Activated CD8-positive, alpha-beta memory T cell treated with anti-CD3 and anti-CD28 coated beads for 48 hours (primary cell): ENCODE data around the gene AOAH.
"Not testable (repeated sequence)": the region's sequence is repeated elsewhere in the genome, so short reads cannot be mapped to it uniquely, and the experiment has no call there.

Experiments
- DNase-seq, 3 experiments: peaks; one replicate each; pipeline ENCODE4 v3.0.0-alpha.2; 2020; ENCODE audit warnings: low read depth in 2 of 3, low spot score in 2 of 3

Gene AOAH

DNA sequence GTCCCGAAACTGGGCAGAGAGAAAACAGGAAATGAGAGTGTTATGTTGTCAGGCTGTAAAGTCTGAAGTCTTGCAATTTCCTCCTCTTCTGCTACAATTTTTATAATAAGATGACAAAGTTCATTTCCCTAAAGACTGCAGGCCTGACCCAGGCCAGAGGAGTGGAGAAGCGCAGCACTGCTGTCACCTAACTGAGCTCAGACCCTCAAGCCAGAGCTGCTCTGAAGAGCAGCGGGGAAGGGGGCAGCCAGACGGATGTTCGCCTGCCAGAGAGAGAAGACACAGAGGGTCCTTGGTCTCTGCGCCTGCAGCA, 12.6 kb upstream of the AOAH start:
- no peak for DNase-seq

- DNase-seq: no peak
These were observed 12.0 kb upstream of the AOAH start for GRCh38 chr7:36736090-36736898.

DNA sequence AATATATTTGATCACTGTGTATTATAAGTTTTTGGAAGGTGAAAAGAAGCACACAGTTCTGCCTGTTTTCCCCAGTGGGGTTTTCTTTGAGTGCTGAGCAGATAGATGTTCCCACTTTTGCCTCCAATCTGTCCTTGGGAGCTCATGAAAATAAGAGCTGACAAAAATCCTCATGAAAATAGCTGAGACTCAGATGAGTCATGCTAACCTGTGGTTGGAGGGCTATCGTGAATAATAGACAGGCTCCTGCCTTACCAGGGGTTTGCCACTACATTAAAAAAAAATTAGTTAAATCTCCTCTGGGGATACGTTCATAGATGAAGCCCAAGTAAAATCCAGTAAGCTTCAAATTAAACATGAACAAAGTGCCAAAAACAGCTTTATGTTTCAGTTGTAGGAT, 10.9 kb upstream of the AOAH start:
- DNase-seq: no peak

DNA sequence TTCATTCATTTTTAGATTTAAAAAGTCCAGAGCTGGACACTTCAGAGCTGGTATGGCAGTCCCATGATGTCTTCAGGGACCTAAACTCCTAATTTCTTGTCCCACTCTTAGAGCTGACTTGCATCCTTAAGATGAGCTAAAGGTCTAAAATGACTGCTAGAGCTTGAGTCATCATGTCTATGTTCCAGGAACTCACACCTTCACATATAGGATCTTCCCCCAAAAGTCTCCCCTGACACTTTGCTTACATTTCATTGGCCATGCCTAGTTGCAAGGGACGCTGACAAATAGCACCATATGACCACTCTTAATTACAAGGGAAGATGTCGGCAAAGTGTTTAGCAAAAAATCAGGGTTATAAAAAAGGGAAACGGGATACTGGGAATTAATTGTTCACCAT, 10.4 kb upstream of the AOAH start:
- DNase-seq: no peak

DNA sequence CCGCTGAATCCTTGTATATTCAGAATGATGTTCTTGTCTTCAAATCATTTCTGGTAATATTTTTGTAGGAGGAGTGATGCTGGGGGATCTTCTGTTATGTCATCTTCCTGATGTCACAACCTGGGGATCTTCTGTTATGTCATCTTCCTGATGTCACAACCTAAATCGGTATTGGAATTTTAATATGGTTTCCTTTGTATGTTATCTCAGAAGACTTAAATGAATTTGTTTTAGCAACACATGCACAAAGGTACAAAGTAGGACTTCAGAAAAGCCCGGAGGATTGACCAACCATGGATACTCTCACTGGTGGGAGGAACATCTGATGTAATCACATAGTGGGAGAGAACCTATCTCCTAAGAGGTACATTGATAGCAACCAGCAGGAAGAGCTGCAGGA, 9.1 kb upstream of the AOAH start:
- no peak for DNase-seq

- no peak for DNase-seq
These were observed 8.5 kb upstream of the AOAH start for GRCh38 chr7:36732806-36733205.

GRCh38 chr7:36730046-36730445, 5.8 kb upstream of the AOAH start:
- no peak for DNase-seq

DNA sequence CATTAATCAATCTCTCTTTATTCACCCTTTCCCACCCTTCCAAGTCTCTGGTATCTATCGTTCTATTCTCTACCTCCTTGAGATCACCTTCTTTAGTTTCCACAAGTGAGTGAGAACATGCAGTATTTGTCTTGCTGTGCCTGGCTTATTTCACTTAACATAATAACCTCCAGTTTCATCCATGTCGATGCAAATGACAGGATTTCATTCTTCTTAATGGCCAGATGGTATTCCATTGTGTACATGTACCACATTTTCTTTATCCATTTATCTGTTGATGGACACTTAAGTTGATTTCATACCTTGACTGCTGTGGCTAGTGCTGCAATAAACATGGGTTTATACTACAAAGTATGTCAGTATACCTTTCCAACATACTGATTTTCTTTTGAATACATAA, 3.8 kb upstream of the AOAH start:
- DNase-seq: no peak

DNA sequence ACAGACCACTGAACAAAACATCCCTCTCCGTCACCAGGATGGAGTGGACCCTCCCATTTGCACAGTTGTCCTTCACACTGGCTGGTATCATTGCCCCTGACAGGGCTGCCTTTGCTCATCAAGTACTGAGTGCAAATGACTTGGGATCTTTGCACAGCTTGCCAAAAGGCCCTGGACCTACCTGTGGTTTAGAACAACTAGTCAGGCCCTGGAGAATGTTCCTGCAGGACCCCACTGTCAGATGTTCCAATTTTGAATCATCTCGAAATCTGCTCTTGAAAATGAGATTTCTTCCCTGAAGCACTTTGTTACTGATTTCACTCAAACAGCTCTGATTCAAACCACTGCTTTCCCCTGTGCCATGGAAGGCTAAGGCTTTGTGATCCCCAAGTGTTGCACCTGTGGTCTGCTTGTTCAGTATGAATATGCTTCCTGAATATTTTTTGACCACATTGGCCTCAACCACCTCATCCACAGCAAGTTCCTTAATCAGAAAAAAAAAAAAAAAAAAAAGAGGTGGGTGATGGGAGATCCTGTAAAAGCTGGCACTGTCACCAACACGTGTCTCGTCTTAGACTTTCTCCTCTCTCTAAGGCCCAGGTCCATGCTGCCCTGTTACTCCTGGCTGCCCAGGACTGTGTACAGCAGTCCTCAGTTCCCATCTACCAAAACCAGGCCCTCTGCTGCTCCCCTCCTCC, 2.7 kb upstream of the AOAH start:
- no peak for DNase-seq

DNA sequence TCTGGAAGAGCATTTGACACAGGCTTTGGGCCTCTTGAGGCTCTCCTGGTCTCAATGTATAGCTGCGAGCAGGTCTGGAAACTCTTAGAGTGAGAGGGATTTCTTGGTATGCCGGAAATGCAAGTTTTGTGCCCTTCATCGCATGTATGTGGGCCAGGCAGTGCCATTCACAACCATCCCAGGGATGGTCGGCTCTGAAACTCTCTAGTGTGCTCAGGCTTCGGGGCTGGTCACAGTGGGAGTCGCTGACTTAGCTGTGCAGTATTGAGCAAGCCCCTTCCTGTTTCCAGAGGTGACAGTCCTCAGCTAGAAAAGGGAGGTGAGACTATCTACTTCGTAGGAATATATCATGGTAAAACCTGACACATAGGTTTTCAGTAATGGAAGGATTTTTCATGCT, 2.0 kb upstream of the AOAH start:
- no peak for DNase-seq

GRCh38 chr7:36724996-36725395, 702 bp upstream of the AOAH start:
- DNase-seq: no peak

DNA sequence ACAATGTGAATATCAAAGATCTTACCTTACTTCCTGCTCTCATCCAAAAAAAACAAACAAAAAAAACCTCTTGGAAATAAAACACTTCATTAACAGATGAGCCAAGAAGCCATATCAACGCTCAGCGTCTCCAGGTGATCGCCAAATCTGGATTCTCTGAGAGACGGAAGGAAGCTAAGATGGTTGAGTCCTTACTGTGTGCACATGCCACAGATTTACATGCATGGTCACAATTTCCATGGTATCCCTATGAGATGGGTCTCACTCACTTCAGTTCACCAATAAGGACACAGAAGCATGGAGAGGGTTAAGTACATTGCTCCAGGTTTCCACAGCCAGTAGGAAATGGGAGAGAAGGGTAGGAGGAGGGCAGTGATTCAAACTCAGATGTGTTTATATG, 1.0 kb downstream of the AOAH start:
- no peak for DNase-seq

DNA sequence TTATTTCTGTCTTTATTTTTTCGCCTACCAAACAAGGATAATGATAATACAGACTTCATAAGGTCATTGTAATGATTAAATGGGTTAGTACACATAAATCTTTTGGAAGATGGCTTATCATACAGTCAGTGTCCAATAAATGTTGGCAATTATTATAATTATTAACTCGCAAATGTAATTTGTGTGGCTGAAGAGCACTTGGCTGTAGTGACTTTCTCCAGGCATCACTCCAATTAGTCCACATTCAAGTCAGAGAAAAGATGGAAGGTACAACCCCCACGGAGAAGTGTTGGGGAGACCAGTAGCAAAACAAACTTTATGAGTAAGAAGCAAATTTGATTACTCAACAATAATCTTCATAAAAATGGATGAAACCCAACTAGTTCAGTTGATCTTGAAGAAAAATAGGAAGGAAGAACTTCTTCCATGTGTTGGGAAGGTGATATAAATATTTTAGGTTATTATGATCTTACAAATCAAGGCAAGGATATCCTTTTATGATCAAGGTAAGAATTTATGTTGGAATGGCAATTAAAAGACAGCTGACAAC, 5.1 kb downstream of the AOAH start:
- no peak for DNase-seq

- DNase-seq: no peak
These were observed 6.7 kb downstream of the AOAH start for GRCh38 chr7:36717586-36717985.

GRCh38 chr7:36716802-36717201, 7.5 kb downstream of the AOAH start:
- DNase-seq: not testable (repeated sequence)

- DNase-seq: no peak
These were observed 12.3 kb downstream of the AOAH start for GRCh38 chr7:36712015-36712414.

DNA sequence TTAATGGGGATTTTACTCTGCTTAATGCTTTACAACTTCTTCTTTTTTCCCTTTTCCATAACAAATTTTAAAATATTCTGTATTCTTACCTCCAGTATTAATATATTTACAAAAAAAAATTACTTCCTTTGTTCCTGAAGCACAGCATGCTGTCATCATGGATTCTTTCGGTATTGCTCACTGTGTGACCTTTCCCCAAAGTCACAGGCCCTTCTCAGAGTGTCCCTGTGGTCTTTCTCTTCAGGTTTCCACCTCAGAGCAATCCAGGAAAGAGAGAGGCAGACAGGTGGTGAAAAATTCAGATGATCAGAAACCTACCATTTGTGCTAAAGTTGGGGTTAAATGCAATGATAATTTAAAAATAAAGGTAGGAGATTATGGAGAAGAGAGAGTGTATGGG, 13.0 kb downstream of the AOAH start:
- no peak for DNase-seq

DNA sequence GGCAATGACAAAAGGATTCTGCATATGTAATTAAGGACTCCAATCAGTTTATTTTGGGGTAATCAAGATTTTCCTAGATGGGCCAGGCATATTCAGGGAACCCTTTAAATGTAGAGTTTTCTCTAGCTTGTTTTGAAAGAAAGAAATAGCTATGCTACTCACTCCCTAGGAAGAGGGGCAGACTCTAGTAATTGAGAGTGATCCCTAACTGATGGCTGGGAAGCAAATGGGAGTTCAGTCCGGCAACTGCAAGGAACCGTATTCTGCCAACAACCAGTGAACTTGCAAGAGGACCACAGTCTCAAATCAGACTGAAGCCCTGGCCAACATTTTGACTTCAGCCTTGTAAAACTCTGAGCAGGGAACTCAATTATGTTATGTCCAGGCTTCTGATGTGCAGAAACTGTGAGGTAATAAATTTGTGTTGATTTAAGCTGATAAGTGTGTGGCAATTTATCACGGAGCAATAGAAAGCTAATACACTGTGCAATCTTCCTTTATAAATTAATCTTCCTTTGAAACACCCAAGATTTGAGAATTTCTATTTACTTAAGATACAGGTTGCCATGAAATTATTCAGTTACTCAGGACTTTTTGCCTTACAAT, 14.0 kb downstream of the AOAH start:
- no peak for DNase-seq

DNA sequence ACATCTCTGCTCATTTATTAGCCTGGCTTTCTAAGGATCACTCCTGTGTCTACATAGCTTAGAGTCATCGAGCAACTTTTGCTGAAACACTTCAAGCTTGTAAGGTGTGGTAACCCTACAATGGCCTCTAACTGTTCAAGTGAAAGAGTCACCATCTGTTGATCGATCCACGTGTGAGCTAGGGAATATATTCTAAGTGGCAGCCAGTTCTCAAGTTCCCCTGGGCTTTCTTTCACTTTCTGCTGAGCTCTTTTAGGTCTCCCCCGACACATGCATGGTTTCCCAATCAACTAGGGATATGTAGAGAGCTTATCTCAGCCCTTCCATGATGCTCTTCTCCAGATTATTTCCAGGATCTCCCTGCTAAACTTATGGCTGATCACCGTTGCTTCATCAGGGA, 15.5 kb downstream of the AOAH start:
- no peak for DNase-seq

GRCh38 chr7:36707898-36708297, 16.4 kb downstream of the AOAH start:
- DNase-seq: no peak

GRCh38 chr7:36707465-36707864, 16.8 kb downstream of the AOAH start:
- DNase-seq: no peak

- DNase-seq: not testable (repeated sequence)
These were observed 20.4 kb downstream of the AOAH start for GRCh38 chr7:36703860-36704259.
